Activated T-cell treated with anti-CD3 and anti-CD28 coated beads, Interleukin-2, amount 50 U/mL, for 48 hours (primary cell): ENCODE data around the gene ARHGAP44.

ENCODE experiments used
- DNase-seq, 2 experiments: peaks; one replicate each; pipeline ENCODE4 v3.0.0-alpha.2; 2020

Gene ARHGAP44

DNA sequence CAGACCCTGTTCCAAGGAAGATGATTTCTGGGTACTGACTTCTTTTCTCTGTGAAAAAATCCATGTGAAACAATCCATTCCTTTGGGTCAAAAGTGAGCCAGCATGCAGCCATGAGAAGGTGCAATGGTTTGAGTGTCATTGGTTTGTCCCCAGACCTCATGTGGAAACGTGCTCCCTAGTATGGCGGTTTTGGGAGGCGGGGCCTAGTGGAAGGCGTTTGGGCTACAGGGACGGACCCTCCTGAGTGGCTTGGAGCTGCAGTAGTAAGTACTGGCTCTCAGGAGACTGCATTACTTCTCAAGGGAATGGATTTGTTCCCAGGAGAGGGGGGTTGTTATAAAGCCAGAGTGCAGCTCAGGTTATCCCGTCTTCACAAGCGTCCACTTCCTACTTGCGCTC is 209.2 kb downstream of the ARHGAP44 start:
- no peak for DNase-seq

DNA sequence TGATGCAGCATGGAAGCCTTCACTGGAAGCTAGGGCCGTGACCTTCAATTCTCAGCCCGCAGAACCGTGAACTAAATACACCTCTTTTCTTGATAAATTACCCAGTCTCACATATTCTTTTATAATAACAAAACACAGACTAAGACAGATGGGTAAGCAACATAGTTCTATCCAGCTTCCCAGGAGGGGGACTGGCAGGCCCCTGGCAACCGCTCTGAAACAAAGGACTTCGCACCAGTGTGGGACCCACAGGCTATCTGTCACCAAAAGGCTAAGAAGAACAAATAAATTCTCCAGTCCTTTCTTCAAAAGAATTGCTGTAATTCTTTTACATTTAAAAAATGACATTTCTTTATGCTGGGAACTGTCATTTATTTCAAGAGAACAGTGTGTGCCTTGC is 209.6 kb downstream of the ARHGAP44 start:
- DNase-seq, result no peak

DNA sequence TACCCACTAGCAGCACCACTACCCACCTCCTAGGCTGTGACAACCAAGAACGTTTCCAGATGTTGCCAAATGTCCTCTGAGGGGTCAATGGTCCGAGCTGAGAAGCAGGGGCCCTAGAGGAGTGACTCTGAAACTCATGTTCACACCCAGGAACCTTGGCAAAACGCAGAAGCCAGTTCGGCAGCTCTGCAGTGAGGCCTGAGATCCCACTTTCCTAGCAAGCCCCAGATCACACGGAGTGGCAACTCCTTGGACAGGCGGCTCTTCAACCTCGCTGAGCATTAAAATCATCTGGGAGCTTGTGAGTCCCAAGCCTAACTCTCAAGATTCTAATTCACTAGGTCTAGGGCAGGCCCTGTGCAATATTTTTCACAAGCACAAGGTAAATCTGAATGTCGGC is 211.3 kb downstream of the ARHGAP44 start:
- DNase-seq, result no peak

DNA sequence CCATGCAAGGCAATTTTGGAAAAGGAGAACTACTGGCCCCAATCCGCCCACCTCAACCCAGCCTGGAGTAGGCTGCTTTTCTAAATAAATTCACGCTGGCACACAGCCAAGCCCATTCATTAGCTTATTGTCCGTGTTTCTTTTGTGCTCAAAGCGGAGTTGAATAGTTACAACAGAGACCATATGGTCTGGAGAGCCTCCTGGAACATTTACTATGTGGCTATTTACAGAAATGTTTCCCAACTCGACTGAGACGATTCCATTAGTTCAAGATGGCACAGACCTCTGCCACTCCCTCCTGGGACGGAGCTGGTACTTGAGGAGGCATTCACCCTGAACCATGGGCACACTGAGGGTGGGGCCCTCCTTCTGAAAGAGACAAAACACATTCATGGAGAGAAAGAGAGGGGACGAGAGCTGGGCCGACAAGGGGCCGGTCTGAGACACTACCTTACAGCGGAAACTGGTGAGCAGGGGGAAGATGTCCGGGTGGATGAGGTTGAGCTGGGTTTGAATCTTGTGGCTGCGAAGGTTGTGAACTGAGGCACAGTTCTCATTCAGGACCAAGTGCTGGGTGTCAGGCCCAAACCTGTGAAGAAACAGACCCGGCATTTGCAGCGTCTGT is 212.8 kb downstream of the ARHGAP44 start:
- no peak for DNase-seq

DNA sequence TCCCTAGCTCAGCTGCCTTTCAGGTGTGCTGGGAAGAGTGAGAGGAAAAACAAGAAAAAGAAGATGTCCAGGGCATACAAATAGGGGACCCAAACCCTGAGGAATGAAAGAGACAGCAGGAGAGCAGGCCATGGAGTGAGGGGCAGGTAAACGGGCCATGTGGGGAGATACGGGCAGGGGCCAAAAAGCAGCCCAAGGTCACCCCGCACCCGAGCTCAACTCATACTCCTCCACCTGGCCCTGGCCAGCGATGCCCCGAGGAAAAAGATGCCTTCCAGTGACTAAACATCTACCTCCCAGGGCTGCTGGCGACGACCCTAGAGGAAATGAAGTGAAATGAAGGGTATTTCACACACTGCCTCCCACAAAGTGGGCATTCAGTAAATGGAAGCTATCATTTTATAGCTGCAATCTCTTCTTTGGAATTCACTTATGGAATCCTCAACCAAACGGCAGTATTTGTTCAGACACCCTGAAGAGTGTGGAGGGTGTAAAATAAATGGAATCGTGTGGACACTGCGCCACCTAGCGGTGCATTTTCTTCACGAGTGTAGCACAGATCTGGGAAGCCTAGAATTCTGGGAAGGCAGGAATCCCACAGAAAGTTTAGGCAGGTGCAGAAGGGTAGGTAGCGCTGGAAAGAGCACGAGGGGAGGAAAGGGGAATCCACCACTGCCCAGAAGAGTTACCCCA is 213.6 kb downstream of the ARHGAP44 start:
- peak; percentile 58 to 64 for DNase-seq

DNA sequence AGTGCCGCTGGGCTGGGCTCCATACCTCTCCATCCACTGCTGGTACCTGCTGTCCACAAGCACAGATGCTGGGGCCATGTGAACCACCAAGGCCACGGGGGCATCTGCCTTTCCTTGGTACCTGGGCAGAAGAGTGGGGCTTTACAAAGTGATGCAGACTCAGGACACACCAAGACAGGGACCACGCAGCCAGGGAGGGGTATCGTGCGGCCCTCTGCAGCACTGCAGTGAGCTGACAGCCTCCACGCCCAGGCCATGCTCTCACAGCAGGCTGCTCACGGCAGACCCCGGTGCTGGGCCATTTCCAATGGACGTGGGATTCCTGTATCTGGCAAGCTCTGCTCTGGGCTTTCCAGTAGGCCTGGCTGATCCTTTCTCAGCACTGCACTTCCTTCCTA is 214.2 kb downstream of the ARHGAP44 start:
- no peak for DNase-seq

DNA sequence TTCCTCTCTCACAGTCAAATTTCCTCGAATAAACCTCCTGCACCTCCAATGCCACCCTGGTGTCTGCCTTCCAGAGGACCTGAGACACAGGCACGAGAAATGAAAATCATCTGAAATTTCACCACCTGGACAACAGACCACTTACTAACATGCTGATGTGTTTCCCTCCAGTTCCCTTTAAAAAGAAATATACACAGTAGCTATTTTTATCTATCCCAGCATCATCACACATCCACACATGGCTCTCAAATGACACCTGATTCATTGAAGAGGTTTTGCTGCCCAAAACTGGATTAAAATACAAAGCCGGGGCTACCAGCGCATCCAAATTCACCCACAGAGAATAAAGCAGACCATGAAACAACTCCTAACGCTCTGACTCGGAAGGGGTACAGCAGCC is 214.6 kb downstream of the ARHGAP44 start:
- no peak for DNase-seq

DNA sequence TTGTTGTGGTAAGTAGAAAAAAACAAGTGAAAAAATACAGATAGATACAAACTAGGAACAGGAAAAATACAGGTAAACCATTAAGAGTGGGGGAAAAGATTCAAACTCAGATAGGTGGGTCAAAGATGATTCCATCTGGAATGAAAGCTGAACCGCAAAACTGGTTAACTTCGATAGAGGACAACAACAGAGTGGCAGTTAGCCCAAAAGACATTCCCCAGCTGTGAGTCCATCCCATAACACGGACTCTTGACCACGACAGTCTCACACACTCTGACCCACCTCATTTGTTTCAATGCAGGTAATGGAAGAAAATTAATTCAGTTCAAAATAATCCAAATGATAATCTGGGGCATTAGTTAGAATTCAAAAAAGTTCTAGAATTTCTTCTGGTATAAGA is 215.0 kb downstream of the ARHGAP44 start:
- no peak for DNase-seq

DNA sequence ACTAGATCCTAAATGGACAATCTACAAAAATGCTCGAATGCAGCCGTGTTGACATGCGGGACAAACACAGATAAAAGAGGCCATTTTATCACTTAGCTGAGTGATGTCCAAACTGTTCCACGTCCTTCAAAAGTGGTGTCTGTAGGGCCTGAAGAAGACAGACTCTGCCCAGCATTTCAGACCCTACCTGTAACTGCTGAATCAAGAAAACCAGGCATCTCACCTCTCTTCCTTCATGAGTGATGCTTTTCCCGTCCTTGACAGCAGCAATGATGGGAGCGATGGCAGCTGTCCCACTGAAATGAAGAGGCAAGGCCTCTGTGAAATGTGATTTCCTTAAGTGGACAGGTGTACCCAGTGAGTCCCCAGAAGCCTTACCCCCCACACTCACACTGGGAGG is 216.2 kb downstream of the ARHGAP44 start:
- no peak for DNase-seq

DNA sequence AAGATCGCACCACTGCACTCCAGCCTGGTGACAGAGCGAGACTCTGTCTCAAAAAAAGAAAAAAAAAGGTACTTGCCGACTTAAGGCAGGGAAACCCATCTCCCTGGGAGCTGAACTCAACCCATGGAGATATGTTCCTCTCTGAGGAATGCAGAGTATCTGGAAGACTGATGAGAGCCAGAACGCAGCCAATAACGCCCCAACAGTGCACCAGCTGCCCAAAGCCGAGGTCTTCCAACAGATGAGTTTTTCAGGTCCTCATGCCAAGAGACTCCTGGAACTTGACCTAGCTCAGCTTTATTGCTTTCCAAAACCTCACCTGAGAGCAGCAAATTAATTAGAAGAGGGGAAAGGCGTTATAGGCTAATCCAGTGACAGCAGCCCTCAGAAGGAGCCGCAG is 219.2 kb downstream of the ARHGAP44 start:
- DNase-seq, result no peak

DNA sequence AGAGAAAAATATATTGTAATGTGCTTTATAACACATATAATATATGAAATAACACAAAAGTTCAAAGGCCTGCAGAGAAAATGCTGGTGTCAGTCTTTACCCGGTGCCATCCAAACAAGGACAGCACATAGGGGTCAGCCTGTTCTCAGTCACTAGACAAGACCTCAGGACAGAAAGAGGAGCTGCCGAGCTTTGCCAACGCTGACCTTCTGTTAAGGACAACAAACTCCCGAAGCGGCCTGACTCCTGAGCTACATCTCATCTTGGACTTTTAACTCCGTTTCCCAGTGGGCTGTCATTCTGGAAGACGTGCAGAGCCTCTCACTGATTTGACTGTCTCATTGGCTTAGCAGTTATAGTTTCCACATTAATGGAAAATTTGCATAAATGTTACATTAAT is 221.7 kb downstream of the ARHGAP44 start:
- DNase-seq, result no peak

DNA sequence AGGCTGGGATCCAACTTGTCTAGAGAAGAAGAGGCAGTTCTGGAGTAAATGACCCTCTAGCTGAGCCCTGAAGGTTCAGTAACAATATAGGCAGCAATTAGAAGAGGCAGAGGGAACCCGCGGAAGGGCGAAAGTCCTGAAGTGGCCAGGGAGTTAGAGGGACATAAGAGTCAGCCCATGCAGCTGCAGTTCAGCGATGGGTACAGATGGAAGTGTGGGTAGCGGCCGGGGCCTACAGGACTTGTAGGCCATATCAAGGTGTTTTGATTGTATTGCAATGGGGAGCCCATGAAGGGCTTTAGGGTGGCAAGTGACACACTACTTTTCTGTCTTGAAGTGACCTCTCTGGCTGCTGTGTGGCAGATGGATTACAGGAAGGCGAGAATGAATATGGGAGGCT is 225.5 kb downstream of the ARHGAP44 start:
- no peak for DNase-seq

DNA sequence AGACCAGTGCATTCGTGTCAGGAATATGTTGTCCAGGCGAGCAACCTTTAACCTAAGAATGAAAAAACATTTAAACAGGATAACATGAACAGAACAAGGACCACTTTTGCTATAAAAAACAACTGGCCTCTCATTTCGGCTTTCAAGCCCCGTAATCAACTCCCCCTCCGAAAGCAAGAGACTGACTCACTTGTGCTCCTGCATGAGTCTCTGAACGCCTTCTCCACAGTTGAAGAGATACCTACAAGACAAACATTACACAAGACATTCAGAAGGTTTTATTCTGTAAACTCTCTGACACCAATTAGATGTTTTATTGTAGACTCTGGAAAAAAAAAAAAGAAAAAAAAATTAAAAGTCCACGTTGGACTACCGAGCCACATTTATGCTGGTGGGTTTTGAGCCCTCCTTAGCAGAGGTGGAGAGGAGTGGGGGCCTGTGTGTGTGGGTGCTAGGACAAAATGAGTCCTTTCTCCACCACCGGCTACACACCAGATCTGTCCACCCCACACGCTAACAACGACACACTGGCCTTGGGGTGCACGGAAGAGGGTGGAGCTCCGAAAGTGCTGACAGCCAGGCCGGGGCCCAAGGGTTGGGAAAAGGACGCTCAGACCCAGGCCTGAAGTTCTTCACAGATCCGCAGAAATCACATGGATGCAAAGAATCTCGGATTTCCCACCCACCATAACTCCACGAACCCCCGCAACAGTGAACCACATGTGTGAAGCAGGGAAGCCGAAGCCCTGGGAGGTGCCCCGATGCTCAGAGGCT is 227.8 kb downstream of the ARHGAP44 start:
- no peak for DNase-seq

DNA sequence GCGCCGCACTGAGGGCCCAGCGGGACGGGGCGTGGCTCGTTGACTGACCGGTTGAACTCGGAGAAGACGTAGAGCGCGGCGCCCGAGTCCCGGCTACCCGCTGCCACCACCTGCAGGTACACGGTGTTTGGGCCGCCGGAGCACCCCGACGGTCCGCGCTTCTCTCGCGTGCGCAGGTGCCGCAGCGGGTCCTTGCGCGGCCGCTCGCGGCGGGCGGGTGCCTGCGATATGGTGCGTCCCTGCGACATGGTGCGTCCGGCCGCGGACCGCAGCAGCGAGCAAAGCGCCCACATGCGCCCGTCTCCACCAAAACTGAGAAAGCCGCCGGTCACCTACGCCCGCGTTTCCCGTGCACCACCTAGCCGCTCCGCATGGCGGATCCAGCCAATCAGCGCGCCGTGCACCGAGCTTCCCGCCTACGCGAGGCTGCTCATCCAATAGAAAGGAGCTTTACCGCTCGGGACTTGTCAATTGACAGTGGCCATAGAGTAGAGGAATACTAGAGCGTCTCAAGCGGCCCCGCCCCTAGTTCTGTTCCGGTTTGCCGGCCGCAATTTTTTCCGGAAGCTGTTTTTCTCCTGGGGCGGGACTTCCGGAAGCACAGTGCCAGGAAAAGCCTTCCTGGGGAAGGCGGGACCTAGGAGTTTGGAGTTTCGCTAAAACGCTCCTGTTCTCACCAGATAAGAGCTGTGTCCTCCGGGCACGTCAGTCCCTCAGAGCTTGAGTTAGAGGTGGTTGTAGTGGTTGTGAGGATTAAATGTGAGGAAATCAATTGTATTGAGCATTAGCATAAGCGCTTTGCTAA is 228.6 kb downstream of the ARHGAP44 start, which contains the start of gene ELAC2:
Gene ELAC2 (minus strand): TSS at position 373 of the 805 bp plus-strand sequence. CDS start 80 bp downstream, at position 293.
- peak; percentile 95 to 97 for DNase-seq

DNA sequence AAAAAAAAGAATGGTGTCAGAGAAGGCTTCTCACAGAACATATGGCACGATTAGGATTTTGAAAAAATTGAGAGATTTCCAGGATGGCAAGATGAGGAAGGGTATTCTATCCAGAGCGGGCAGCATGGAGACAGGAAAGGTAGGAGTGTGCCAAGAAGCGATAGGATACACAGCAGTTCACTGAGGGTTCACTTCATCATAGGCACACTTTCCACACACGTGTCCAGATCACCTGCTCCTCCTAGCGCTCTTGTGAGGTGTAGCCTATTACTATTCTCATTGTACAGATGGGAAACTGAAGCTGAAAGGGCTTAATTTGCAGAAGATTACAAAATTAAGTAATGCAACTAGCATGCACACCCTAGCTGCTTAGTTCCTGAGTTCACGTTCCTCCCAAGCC is 234.7 kb downstream of the ARHGAP44 start:
- no peak for DNase-seq

DNA sequence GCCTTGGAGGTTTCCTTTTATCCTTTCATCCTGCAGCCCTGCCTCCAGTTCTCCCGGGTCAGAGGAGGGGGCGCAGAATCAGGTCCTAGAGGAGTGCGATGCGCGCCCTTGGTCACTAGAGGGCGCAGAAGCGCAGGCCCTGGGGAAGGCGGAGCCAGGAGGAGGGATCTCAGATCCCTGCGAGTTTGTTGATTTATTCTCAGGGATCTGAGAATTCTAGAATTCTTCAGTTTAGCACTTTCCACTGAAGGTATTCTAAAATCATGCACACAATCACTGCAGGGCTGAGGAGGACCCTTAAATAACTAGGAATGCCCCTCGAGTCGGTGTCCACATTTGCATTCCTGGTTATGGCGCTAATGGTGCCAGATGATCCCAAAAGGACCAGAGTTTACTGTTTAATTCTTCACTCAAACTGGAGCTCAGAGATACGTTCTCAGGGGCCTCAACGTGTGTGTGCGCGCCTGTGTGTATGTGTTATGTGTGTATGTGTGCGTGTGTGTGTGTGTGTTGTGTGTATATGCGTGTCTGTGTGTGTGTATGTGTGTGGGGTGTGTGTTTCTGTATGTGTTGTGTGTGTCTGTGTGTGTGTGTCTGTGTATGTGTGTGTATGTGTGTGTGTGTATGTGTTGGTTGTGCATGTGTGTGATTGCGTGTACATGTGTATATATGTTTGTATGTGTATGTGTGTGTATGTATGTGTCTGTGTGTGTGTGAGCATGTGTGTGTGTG is 235.4 kb downstream of the ARHGAP44 start:
- DNase-seq, result peak; percentile 74 to 80

DNA sequence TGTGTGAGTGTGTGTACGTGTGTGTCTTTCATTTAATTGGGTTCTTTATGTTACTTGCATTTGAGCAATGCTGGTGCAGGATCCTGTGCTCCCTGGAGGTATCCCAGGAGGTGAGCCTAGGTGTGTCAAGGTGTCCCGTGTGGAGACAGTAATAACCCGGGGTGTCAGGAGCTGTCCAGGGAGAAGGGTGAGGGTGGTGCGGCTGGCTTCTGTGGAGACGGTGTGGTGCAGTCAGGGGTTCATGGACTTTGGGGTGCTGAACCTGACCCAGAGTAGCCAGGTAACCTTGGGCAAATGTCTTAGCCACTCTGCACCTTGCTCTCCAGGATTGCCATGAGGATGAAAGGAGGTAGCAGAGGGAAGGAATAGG is 235.9 kb downstream of the ARHGAP44 start:
- DNase-seq, result no peak

DNA sequence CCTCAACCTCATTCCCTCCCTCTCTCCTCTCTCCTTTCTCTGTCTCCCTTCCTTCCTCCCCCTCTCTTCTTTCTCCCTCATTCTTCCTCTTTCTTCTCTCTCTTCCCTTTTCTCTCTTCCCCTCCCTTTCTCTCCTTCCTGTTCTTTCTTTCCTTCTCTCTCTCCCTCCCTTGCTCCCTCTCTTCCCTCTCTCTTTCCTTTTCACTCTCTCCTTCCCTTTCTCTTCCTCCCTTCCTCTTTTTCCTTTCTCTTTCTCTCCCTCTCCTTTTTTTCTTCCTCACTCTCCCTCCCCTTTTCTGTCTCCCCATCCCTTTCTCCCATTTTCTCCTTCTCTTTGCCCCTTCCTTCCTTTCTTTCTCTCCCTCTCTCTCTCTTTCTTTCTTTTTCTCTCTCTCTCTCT is 236.4 kb downstream of the ARHGAP44 start:
- DNase-seq, result no peak

DNA sequence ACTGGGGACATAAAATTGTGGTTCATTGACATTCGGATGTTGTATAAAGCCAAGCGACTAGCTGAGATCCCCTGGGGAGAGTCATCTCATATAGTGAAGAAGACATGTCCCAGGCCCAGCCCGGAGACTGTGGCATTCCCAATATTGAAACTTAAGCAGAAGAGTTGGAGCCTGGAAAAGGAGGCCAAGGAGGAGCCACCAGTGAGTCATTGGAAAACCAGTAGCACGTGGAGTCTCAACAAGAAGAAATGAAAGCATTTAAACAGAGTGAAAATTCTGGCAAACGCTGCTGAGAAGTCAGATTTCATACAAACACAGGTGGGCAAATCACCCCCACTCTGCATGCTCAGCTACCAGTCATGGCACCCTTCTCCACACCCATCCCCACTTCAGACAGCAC is 237.9 kb downstream of the ARHGAP44 start:
- DNase-seq, result no peak

DNA sequence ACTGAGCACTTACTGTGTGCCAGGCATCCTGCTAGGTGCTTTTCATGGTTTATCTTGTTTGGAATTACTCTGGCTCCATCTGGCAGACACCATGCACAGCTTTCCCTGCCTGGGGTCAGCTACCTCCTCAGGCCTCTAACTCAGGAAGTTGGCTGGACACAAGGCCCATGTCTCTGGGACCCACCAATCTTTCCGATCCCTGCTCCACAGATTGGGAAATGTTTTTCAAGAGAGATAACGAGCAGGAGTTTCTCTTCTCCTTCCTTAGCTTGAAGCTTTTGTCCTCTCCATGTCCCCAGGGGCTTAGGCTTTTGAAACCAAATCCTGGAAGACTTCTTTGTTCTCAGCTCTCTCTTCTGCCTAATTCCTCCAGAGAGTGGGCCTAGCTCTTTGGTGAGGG is 240.0 kb downstream of the ARHGAP44 start:
- no peak for DNase-seq

DNA sequence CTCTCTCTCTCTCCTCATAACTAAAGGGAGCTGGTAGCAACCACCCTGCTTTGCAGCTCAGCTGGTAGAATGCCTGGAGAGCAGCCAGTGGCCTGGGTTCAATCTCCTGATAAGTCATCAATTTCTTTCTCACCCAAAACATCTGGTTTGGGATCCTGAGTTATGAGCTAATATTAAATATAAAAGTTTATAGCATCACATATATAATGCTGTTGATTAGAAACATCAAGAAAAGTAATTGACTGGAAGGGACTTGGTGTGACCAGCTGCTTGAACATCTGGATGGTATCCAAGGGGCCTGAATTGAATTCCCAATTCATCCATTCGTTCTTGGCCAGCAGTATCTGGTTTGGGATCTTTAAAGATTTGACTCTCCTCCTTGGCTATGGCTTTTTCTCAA is 240.8 kb downstream of the ARHGAP44 start:
- DNase-seq, result no peak

DNA sequence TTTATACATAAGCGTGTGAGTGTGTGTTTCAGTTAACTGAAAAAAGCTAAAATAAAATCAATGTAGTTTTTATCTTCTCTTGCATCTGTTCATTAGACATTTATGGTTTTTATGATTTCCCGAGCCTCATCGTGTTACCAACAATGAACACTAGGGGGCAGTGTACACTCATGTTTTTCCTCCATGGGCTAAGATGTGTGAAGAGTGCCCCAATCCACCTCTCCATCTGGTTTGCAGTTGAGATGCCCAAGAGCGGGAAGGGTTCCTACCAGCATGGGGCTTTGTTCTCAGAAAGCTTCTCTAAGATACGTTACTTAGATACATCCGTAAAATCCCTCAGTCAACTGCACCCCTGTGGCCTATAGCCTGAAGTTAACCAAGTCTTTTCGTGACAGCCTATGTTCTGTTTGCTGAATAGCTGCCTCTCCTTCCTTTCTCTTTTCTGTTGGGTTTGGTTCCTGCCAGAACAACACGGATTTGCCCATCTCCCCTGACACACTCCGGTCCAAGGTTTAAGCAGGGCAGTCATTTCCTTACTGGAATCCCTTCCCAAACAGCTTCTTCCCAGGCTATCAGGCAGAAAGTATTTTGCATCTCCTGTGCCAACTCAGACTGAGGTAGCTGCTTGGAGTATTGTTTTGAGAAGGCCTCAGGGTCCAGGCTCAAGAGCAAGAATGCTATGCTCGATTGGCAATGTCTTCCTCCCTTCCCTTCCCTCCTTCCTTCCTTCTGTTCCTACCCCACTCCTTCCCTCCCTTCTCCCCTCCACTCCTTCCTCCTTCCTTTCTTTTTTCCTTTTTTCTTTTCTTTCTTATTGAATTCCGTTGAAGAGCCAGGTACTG is 241.4 kb downstream of the ARHGAP44 start:
- DNase-seq, result peak; percentile 56 to 57
